ENCODE data around the gene SLC6A12. TPM values are rescaled to one million over a fixed set of nuclear protein-coding genes. Genes with fewer than 3 reads are reported as not detected.

Gene SLC6A12
- total RNA-seq, 1 donor from 2014 or later: not detected

DNA sequence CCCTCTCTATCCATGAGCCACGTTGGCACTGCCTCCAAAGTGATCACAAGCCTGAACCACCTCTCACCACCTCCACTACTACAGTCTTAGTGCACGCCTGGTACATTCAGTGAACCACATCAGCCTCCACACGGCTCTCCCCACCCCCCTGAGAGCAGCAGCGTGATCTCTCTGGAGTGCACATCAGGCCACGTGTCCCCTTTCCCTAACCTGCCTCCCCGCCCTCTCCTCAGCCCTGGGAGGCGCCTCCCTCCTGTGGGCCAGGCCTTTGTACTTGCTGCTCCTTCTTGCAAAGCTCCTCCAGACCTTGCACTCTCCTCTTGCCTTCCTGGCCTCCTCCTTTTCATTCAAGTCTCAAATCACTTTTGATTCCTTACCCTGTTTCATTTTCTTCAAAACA is 49.8 kb downstream of the SLC6A12 start:
- no peak for DNase-seq (ENCODE audit: low spot score)

DNA sequence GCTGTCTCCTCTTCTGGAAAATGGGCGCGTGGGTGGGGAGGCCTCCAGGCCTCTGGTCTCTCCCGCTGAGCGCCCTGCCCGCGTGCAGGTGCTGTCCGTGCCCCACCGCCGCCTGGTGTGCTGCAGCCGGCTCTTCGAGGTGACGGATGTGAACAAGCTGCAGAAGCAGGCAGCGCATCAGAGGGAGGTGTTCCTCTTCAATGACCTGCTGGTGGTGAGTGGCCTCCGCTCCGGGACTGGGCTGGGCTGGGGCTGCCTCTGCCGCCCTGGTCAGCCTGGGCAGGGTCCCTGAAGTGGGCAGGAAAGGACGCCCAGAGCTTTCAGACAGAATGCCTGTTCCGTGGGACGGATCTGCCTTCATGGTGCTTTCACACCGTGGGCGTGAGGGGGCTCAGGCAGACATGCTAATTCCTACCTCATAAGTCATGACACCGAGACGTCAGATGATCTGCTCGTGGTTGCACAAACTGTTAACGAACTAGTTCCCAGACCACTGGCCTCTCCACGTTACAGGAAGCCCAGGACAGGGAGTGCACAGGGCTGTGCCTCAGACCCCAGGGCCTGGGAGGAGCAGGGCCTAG is 50.5 kb downstream of the SLC6A12 start:
- DNase-seq (ENCODE audit: low spot score): no peak

DNA sequence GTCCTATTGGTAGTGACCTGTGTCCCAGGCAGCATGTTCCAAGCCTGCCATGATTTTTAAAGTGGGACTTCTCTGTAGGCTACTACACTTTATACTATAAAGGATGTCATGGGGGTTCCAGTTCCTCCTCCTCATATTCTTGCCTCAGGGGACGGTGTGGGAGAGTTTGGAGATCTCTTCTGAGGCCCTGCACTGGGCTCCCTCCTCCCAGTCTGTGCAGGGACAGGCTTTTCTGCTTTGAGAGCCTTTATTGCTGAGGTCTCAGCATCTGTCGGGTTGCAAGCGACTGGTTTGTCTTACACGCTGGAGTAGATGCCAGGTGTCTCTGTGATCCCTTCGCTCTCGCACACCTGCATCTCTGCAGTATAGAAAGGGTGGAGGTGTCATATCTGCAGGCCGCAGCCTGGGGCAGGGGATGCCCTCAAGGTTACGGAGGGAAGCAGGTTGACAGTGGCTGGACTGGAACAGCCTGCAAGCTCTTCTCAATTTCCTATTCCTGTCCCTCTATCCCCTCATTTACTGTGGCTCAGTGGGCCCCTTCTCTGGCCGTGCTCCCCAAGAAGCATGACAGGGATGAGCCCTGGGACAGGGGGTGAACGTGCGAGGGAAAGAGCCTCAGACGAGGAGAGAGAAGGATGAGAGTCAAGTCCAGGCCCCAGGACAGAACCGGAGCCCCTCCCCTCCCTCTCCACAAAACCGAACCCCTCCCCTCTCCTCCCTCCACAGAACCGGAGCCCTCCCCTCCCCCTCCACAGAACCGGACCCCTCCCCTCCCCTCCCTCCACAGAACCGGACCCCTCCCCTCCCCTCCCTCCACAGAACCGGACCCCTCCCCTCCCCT is 51.3 kb downstream of the SLC6A12 start:
- no peak for DNase-seq (ENCODE audit: low spot score)

DNA sequence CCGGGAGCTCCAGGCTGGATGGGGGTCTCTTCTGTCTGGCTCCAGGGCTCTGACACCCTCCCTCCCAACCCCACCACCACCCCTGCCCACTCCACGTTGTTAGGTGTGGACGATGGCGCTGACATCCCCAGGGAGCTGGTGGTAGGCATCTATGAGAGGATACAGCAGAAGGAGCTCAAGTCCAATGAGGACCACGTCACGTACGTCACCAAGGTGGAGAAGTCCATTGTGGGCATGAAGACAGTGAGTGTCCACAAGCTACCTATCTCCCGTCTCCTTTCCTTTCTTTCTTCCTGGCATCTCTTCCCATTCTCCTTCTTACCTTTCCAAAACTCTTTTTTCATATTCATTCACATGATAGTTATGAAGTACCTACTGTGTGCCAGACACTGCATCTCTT is 52.1 kb downstream of the SLC6A12 start:
- no peak for DNase-seq (ENCODE audit: low spot score)

DNA sequence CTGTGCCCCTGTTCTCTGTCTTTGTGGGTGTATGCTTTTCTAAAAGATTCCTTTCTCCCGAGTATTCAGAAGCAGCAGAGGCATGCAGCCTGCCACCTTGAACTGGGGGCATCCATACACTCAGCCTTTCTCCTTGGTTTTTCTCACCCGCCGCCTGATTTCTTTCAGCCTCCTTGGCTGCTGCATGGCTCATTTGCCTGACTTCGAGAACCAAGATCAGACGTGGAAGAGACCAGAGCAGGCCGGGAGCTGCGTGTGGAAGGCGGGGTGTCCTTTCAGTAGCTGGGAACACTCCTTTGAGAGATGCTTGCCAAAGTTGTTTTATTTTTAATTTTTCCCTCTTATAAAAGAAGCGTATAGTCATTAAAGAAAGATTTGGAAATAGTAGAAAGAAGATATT is 53.1 kb downstream of the SLC6A12 start:
- DNase-seq (ENCODE audit: low spot score): no peak

DNA sequence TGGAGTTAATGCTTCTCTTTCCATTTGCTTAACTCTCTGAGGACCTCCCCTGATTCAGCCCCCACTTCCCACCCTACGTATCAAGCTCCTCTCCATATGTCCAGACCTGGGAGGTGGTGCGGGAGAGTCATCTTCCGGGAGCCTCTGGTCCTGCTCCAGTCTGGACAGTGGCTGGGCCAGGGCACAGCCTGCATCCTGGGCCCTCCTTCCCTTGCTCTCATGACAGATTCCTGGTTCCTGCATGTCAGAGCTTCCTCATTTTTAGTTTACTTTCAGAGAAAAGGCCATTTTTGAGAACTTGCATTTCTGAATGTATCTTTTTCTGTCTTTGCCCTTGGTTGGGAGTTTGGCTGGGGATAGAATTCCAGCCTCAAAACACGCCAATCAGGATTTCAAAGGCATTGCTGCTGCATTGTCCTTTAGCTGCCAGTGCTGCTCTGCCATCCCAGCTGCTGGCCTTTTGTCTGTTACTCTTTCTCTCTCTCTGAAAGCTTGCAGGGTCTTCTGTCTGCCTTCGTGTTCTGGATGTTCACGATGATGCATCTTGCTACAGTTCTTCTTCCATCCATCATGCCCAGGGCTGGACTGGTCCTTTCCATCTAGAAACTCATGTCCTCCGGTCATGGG is 54.7 kb downstream of the SLC6A12 start:
- no peak for DNase-seq (ENCODE audit: low spot score)

DNA sequence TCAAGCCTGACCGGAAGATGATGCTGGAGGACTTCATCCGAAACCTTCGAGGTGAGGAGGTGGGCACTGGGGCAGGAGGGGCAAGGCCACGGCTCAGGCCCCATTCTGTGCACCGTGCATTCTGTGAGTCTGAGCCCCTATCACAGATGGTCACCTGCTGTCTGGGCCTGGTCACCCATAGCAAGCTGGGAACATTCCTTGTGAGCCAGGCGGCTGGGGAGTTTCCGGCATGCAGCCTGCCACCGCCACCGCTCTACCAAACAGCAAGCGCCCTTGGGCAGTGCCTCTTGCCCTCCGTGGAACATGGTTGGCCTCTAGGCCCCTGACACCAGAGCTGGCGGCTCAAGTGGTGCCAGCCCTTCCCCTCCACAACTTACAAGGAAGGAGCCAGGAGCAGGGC is 56.3 kb downstream of the SLC6A12 start:
- DNase-seq (ENCODE audit: low spot score): no peak

DNA sequence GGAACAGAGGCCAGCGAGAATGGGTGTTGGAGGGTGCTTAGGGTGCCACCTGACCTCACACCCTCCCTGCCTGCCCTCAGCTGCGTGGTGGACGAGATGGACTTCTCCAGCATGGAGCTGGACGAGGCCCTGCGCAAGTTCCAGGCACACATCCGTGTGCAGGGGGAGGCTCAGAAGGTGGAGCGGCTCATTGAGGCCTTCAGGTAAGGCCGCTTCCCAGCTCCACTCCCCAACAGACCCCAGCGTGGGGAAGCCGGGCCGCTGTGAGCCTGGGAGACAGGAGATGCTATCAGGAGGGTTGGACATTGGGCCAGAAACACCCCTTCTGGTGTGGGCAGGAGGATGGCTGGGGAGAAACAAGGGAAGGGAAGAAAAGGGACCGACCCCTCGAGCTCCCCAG is 57.0 kb downstream of the SLC6A12 start:
- DNase-seq (ENCODE audit: low spot score): no peak

DNA sequence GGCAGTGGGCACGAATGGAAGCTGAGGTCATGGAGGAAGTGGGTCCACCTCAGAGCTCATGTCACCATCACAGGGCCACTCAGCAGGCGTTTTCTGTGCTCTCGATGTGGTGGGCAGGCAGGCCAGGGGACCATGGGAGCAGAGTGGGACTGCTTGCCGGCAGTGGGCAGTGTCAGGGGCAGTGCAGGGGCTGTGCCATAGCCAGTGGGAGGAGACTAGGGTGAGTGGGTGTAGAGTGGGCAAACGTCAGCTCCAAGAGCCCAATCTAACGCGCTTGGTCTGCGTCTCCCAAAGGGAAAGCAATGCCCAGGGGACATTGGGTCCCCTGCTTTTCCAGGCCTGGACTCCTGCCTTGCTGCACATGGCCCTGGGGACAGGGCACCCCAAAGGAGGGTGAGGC is 58.3 kb downstream of the SLC6A12 start:
- no peak for DNase-seq (ENCODE audit: low spot score)

DNA sequence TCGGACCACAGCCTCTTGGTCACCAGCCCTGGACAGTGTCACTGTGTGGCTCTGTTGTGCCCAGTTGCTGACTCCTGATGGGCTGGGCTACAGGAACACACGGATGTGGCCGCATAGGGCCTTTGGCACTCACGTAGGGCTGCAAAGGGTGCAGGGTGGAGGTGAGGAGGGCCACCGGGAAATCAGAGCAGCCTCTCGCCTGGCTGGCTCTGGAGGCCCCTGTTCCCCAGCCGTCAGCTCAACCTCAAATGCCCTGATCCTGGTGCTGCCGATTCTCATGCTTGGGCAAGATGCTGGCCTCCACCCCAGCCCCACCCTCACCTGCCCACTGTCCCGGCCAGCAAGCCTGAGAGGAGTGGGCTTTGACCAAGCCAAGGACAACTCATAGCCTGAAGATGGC is 59.0 kb downstream of the SLC6A12 start:
- no peak for DNase-seq (ENCODE audit: low spot score)

DNA sequence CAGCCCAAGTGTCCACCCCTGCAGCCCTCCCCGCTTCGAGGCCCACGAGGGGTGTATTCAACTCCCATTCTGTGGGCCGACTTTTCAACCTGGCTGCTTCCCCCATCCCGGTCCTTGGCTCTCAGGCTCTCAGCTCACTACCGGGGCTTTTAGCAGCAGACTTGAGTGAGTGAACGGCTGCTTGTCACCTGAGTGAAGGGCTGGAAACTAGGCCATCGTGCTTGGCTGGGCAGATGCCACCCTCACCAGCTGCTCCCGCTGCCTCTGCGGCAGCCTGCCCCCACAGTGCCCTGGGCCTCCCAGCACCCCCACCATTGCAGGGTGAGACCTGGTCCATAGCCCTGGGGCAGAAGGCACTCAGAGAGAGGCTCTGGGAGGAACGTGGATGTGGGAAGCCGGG is 59.9 kb downstream of the SLC6A12 start:
- no peak for DNase-seq (ENCODE audit: low spot score)

DNA sequence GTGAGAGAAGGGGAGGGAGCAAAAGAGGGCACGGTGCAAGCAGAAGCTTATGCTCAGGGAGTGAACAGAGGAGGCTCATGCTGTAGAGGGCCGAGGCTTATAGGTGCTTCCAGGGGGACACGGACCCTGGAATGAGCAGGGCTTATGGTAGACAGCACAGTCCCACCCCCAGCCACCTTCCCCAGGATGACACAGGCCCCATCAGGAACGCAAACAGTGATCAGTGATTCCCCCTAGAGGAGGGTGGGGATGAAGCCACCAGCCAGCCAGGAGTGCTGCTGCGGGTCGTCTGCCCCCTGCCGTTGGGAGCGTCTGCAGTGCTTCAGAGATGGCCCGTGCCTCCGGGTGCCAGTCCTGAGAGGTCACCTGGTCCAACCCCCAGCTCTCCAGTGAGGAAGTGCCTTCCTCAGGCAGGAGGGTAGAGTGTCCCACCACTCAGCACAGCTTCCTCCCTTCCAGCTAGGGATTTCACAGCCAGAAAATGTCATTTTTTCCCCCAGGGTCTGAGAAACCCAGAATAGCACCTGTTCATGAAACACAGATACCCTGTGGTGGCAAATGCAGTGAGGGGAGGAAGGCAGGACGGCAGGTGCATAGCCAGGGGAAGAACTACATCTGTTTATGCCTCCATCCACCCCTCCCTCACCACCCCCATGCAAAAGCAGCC is 60.7 kb downstream of the SLC6A12 start:
- peak; percentile 46 for DNase-seq (ENCODE audit: low spot score)

DNA sequence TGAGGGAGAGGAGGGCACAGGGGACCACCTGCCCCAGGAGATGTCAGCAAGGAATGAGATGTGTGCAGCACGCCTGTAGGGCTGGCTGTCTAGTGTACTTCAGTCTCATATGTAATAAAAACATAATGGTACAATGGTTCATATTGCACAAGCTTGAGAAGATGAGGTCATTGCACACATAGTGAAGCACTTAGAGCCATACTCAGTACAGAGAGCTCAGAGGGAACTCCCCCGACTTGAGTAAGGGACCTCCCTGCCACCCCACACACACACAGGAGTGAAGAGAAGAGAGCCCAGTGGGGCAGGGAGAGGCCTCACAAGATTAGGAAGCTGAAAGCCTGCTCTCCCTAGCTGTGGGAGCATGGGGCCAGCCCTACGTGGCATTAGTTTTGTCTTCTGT is 61.5 kb downstream of the SLC6A12 start:
- no peak for DNase-seq (ENCODE audit: low spot score)

DNA sequence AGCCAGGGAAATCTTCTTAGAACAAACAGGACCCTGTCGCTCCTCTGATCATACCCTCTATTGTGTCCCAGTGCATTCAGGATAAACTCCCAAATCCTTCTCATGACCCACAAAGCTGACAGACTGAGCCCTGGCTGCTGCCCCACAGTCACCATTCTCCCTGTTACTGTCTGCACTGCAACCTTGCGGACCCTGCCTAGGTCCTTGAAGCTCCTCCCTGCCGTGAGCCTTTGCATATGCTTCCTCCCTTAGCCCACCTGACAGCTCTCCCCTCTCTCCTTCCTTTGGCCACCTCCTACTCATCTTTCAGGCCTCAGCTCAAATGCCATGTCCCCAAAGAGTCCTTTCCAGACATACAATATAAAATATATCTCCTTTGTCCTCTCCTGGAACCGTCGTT is 62.4 kb downstream of the SLC6A12 start:
- no peak for DNase-seq (ENCODE audit: low spot score)

DNA sequence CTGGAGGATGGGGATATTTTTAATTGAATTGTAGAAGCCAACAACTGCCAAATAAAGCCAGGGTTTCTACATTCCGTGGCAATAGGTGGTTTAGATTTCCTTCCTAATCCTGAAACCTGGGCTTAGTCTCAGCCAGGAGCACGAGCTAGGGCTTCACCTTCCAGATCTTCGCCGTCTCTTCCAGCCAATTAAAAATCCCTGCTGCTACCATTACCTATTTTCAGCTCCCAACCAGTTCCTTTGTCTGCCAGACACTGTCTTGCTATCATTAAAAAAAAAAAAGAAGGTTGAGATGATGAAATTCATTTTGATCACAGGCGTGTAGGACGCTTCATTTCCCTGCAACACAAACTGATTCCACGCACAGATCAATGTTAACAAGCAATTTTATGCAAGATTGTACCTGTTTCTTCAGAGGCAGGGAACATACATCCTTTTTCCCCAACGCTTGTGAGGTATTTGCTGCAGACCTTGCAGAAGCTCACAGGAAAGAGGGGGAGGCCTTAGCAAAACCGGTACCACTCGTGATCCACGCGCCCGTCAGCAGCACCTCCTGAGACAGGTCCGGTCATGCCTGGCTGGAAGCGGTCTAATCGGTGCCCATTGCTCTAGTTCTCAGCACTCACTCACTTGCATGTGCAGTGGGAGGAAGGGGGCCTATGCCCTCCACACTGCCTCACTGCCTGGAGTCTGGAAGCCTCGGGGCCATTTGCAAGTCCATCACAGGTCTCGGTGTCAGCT is 65.1 kb downstream of the SLC6A12 start:
- no peak for DNase-seq (ENCODE audit: low spot score)

DNA sequence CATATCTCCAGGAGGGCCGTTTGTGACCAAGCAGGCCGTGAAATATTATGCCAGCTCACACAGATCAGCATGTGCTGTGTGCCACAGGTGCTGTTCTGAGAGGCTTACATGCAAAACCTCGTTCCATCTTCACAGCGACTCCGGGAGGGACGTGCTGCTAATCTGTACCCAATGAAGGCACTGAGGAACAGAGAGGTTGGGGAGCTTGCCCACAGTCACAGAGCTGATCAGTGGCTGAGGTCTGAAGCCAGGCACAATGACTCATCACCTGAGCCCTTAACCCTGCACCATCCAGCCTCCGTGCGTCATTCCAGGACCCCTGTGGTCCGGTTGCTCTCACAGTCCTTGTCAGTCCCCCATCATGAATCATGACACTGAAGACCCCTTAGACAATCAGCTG is 66.7 kb downstream of the SLC6A12 start:
- no peak for DNase-seq (ENCODE audit: low spot score)

DNA sequence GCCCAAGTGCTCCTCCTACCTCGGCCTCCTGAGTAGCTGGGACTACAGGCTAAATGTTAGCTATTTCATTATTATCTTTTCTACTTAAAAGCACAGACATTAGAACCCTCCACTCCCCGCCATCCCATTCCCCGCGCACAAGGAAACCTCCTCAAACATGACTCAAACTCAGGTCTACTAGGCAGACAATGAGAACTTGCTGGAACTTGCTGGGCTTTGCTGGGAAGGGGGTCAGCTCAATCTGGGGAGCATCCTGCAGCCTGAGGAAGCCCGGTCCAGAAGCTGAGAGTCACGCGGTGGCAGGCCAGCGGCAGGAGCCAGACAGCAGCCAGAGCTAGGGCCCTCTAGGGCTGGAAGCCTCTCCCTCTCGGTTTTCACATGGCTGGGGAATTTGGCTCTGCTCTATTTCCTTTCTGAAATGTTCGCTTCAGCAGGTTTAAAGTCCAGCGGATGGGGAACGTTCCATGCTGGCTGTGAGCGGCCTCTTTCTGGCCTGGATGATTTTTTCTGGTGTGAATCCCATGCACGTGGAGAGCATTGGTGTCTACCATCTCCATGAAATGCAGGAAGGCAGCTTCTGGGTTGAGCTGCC is 68.5 kb downstream of the SLC6A12 start:
- no peak for DNase-seq (ENCODE audit: low spot score)

DNA sequence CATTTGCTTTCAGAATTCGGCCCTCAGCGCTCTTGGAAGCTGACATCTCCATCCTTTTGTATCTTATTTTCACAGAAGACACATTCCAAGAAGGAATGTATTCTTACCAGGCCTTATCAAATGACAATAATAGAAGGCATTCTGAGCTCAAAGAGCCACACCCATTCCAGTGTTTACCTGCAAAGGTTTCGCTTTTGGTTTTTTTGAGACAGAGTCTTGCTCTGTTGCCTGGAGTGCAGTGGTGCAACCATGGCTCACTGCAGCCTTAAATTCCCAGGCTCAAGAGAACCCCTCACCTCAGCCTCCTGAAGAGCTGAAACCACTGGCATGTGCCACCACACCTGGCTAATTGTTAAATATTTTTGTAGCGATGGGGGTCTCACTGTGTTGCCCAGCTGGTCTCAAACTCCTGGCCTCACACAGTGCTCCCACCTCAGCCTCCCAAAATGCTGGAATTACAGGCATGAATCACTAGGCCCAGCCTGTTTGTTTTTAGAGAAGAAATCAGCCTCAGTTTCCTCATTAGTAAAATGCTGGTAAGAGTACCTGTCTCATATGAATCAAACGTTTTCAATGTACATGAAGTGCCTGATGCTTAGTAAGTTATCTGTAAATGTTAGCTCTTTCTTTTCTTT is 69.2 kb downstream of the SLC6A12 start:
- no peak for DNase-seq (ENCODE audit: low spot score)

DNA sequence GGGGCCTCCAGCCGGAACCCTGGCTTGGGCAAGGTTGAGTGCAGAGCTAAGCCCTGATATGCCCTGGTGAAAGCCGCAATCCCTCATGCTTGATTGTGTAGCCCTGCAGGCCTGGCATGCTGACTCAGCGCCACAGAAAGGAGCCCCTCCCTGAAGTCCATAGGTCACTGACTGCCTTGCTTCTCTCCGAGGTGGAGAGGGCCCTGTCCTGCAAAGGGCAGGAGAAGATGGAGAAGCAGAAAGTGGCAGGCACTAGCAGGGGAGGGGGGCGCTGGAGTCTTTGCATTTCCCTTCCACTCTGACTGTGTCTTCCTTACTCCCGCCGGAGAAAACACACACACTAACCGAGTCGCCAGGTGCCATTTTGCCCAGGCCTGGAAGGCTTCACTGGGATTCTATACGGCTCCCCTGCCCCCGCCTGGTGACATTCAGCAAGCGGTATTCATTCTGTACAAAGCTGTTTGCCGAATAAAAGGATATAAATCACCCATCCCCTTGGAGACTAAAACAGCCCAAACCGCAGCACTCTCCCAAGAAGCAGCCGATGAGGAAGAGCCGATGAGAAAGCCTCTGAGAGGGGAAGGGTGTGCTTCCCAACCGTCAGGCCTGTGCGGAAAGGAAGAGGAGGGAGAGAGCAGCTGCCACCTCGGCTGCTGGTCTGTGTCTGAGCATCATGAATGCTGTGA is 69.8 kb downstream of the SLC6A12 start:
- DNase-seq (ENCODE audit: low spot score): peak; percentile 75

DNA sequence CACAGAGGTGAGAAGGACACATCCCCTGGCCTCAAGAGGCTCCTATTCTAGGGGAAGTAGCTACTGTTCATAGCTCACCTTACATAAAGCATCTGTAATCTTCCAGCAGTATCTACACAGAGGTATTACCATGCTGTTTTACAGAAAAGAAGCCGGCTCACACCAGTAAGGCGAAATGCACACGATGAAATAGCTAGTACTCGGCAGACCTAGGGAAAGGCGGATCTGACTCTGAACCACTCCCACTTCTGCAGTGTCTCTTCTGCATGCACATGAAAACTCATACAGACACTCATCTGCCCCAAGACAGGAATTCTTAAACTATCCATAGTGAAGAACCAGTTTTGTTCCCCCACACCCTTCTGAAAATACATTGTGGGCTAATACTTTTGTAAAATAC is 73.8 kb downstream of the SLC6A12 start:
- peak; percentile 64 for DNase-seq (ENCODE audit: low spot score)

All from umbilical cord (tissue), 2 donors.